Head of caudate nucleus (tissue), 42 donors: ENCODE measurements around the gene DEAF1.

ENCODE experiments used
- DNase-seq, 42 donors: peaks; one replicate each; pipeline versions ENCODE4 v3.0.0 to v3.0.0-alpha.2; 2020 to 2021; ENCODE audit warnings: mixed read lengths in 7 of 42
- intact Hi-C: fragments of 100-400 bp; cut with DNase I; formaldehyde crosslinking; loops from one replicate; pipeline ENCODE4 v1.15.0; 2022

DEAF1 gene

GRCh38 chr11:640021-640706, 54.9 kb downstream of the DEAF1 start:
- intact Hi-C loops = no loop called here
- DNase-seq = no peak

GRCh38 chr11:639332-639955, 55.6 kb downstream of the DEAF1 start:
- intact Hi-C loops = no loop called here
- DNase-seq = no peak

GRCh38 chr11:638631-639331, 56.2 kb downstream of the DEAF1 start:
- no peak for DNase-seq
- intact Hi-C loops = no loop called here

GRCh38 chr11:637593-638521, 57.2 kb downstream of the DEAF1 start:
- intact Hi-C loops = no loop called here
- DNase-seq = no peak

- DNase-seq = peak in 1 of 42 donors; percentile 45
- intact Hi-C loops = no loop called here
Observed at GRCh38 chr11:637333-637592, 57.8 kb downstream of the DEAF1 start.

GRCh38 chr11:636511-637332, 58.3 kb downstream of the DEAF1 start, which contains the start of gene DRD4:
DRD4 (plus strand) TSS chr11:637269; CDS start chr11:637305, 36 bp downstream.
- DNase-seq = peak in 4 of 42 donors; percentile 32 to 63 (median 41)
- intact Hi-C loops = no loop called here

GRCh38 chr11:635945-636510, 59.0 kb downstream of the DEAF1 start:
- no peak for DNase-seq
- intact Hi-C loops = no loop called here

- intact Hi-C loops = no loop called here
- DNase-seq = no peak
Observed at GRCh38 chr11:630871-631270, 64.2 kb downstream of the DEAF1 start.

- intact Hi-C loops = no loop called here
- no peak for DNase-seq
Observed at GRCh38 chr11:629237-629583, 65.8 kb downstream of the DEAF1 start.

- no peak for DNase-seq
- intact Hi-C loops = no loop called here
Observed at GRCh38 chr11:628056-628455, 67.0 kb downstream of the DEAF1 start.

GRCh38 chr11:627308-627576, 67.8 kb downstream of the DEAF1 start:
- no peak for DNase-seq
- intact Hi-C loops = no loop called here

- no peak for DNase-seq
- intact Hi-C loops = no loop called here
Observed at GRCh38 chr11:626475-627307, 68.3 kb downstream of the DEAF1 start, which contains the start of gene SCT. SCT (minus strand) TSS chr11:627181; CDS start chr11:627143, 38 bp downstream.

GRCh38 chr11:625636-626268, 69.3 kb downstream of the DEAF1 start:
- intact Hi-C loops = no loop called here
- no peak for DNase-seq

- intact Hi-C loops = no loop called here
- no peak for DNase-seq
Observed at GRCh38 chr11:624705-625635, 70.1 kb downstream of the DEAF1 start, which contains the start of gene CDHR5. CDHR5 (minus strand) TSS chr11:624955; CDS start chr11:624902, 53 bp downstream.

GRCh38 chr11:623999-624704, 70.9 kb downstream of the DEAF1 start:
- intact Hi-C loops = no loop called here
- no peak for DNase-seq
